Parathyroid adenoma (tissue), 2 donors: ENCODE measurements around the gene VASP.

ENCODE experiments used
- H2AFZ ChIP-seq: fragments of 300-600 bp; sonication (generic); one replicate; pipeline ENCODE4 v1.7.0; 2017; ENCODE audit warnings: antibody characterized with exemption, mild to moderate bottlenecking
- H3K27ac ChIP-seq: fragments of 300-600 bp; sonication (generic); one replicate; pipeline ENCODE4 v1.7.0; 2017
- H3K27me3 ChIP-seq: fragments of 300-600 bp; sonication (generic); one replicate; pipeline ENCODE4 v1.7.0; 2017; ENCODE audit warnings: low read length; ENCODE audit not compliant: control insufficient read depth, insufficient read depth
- H3K36me3 ChIP-seq: fragments of 300-600 bp; sonication (generic); one replicate; pipeline ENCODE4 v1.7.0; 2017; ENCODE audit warnings: low read length; ENCODE audit not compliant: control insufficient read depth, insufficient read depth
- H3K4me1 ChIP-seq: fragments of 300-600 bp; sonication (generic); one replicate; pipeline ENCODE4 v1.7.0; 2017; ENCODE audit warnings: control low read depth
- H3K4me2 ChIP-seq: fragments of 300-600 bp; sonication (generic); one replicate; pipeline ENCODE4 v1.7.0; 2017; ENCODE audit warnings: low read length
- H3K4me3 ChIP-seq: fragments of 300-600 bp; sonication (generic); one replicate; pipeline ENCODE4 v1.7.0; 2017; ENCODE audit warnings: low read depth, low read length
- H3K79me2 ChIP-seq: fragments of 300-600 bp; sonication (generic); one replicate; pipeline ENCODE4 v1.7.0; 2017; ENCODE audit warnings: control low read depth
- H3K9ac ChIP-seq: fragments of 300-600 bp; sonication (generic); one replicate; pipeline ENCODE4 v1.7.0; 2017; ENCODE audit warnings: mild to moderate bottlenecking
- H3K9me3 ChIP-seq: fragments of 300-600 bp; sonication (generic); one replicate; pipeline ENCODE4 v1.7.0; 2017; ENCODE audit warnings: low read length; ENCODE audit not compliant: control insufficient read depth
- TF ChIP-seq, protein P1 (sequence below): fragments of 300-600 bp; sonication (generic); IDR thresholded peaks from one replicate; pipeline ENCODE4 v1.7.0; 2017; ENCODE audit warnings: antibody characterized with exemption, mild to moderate bottlenecking
- donor health status: primary hyperparathyroidism.

The VASP gene

GRCh38 chr19:45476304-45476703 lies 31.0 kb upstream of the VASP start:
- Histone ChIP-seq H3K36me3 (no peaks in the 10 kb centered on the region), H2AFZ (no peak overlapping the region), H3K9me3 (no peaks in the 10 kb centered on the region), H3K79me2 (no peaks in the 10 kb centered on the region), H3K4me3 (no peak overlapping the region), H3K9ac (no peak overlapping the region), H3K4me1 (peaks cover 13% of the 10 kb centered on the region), H3K27ac (no peak overlapping the region), H3K4me2 (no peak overlapping the region), H3K27me3 (no peaks in the 10 kb centered on the region)
- TF ChIP-seq, protein P1, sequence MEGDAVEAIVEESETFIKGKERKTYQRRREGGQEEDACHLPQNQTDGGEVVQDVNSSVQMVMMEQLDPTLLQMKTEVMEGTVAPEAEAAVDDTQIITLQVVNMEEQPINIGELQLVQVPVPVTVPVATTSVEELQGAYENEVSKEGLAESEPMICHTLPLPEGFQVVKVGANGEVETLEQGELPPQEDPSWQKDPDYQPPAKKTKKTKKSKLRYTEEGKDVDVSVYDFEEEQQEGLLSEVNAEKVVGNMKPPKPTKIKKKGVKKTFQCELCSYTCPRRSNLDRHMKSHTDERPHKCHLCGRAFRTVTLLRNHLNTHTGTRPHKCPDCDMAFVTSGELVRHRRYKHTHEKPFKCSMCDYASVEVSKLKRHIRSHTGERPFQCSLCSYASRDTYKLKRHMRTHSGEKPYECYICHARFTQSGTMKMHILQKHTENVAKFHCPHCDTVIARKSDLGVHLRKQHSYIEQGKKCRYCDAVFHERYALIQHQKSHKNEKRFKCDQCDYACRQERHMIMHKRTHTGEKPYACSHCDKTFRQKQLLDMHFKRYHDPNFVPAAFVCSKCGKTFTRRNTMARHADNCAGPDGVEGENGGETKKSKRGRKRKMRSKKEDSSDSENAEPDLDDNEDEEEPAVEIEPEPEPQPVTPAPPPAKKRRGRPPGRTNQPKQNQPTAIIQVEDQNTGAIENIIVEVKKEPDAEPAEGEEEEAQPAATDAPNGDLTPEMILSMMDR: no peak

DNA sequence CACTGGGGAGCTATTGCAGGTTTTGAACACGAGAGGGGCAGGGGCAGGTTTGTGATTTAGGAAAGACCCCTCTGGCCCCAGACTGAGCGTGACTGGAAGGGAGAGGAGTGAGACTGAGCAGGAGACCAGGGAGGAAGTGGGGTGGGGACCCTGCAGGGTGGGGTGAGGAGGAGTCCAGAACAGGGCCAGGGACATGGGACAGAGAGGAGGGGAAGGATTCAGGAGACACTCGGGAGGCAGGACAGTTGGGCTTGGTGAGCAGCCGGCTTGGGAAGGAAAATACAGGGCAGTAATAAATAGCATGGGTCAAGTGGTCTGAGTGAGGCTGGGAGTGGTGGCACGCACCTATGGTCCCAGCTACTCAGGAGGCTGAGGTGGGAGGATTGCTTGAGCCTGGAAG lies 30.1 kb upstream of the VASP start:
- TF ChIP-seq, protein P1: no peak
- H2AFZ ChIP-seq: no peak overlapping the region
- peaks cover 13% of the 10 kb centered on the region for H3K4me1 ChIP-seq
- no peak overlapping the region for H3K4me2 ChIP-seq
- no peaks in the 10 kb centered on the region for H3K36me3 ChIP-seq
- no peak overlapping the region for H3K9ac ChIP-seq
- no peaks in the 10 kb centered on the region for H3K9me3 ChIP-seq
- H3K79me2 ChIP-seq: no peaks in the 10 kb centered on the region
- no peaks in the 10 kb centered on the region for H3K27me3 ChIP-seq
- H3K4me3 ChIP-seq: no peak overlapping the region
- no peak overlapping the region for H3K27ac ChIP-seq

DNA sequence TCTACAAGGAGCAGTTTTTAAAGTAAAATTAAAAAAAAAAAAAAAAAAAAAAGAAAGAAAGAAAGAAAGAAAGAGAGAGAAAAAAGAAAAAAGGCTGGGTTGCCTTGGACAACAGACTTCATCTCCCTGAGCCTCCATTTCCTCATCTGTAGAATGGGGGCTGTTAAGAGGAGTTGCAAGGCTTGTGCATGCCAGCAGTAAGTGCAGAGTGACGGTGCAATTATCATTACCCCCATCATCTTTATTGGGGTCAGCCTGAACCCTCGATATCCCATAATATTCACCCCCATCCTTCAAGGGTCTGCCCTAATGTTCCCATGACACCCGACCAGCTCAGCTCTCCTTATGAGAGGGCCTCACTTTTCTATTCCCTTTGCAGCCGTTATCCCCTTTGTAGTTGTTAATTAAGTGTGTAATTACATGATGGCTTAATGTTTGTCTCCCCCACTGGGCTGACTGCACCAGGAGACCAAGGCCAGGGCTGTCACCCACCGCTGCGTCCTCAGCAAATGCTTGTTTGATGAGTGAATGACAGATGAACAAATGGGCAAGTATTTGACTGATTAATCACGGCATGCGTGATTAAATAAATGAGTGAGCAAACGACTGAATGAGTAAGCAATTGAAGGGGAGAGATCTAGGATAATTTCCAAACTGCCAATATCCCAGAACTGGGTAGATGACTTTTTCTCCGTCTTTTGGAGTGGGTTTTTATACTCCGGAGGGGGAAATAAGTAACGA lies 29.4 kb upstream of the VASP start:
- Histone ChIP-seq H3K4me2 (peak overlapping the region; percentile 72), H3K36me3 (no peaks in the 10 kb centered on the region), H3K4me1 (peaks cover 6% of the 10 kb centered on the region), H3K79me2 (no peaks in the 10 kb centered on the region), H3K4me3 (peak overlapping the region; percentile 77), H3K9ac (no peak overlapping the region), H3K27me3 (no peaks in the 10 kb centered on the region), H3K9me3 (no peaks in the 10 kb centered on the region), H3K27ac (peak overlapping the region; percentile 98), H2AFZ (peak overlapping the region; percentile 70)
- TF ChIP-seq, protein P1: no peak

DNA sequence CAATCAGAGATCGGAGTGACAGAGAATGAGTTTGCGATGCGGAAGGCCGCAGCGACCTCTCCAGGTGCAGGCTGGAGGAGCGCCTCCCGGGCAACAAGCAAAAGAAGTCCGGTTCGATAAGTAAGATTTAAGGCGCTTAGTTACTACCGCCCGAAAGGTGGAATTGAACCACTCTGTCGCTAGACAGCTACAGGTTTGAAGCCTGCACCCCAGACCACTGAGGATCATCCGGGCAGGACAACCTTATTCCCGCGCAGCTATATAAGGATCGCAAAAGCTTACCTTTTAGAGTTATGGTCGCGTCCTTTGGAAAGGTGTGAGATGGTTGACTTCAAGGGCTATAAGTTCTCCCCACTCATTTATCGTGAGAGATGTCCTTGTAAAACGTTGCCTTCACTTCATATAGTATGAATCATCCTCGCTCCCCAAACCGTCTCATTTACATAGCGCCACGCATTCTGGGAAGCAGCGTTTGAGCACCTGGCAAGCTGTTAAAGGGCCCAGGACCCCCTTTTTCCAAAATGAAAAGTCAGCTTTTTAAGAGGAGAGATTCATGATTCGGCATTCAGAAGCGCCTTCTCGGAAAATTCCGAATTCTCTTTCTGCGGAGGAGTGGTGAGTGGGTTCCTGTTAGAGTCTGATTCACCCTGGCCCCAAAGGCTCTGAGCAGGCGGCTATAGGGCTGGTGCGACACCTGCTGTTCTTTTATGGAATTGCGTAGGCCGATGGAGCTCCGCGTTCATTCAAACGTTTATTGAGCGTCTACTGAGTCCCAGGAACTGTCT lies 28.6 kb upstream of the VASP start:
- H3K27ac ChIP-seq: peak overlapping the region; percentile 98
- H3K79me2 ChIP-seq: no peaks in the 10 kb centered on the region
- H3K4me2 ChIP-seq: peak overlapping the region; percentile 72
- H3K9me3 ChIP-seq: no peaks in the 10 kb centered on the region
- H3K4me1 ChIP-seq: peaks cover 3% of the 10 kb centered on the region
- no peaks in the 10 kb centered on the region for H3K36me3 ChIP-seq
- peak overlapping the region; percentile 93 for H2AFZ ChIP-seq
- TF ChIP-seq, protein P1: peak; percentile 98
- peak overlapping the region; percentile 58 for H3K9ac ChIP-seq
- H3K27me3 ChIP-seq: no peaks in the 10 kb centered on the region
- peak overlapping the region; percentile 77 for H3K4me3 ChIP-seq
